ENCODE data around the gene SH2D3C.
A peak's percentile ranks its signal among the peaks of the same experiment; 100 is the strongest.

DNA sequence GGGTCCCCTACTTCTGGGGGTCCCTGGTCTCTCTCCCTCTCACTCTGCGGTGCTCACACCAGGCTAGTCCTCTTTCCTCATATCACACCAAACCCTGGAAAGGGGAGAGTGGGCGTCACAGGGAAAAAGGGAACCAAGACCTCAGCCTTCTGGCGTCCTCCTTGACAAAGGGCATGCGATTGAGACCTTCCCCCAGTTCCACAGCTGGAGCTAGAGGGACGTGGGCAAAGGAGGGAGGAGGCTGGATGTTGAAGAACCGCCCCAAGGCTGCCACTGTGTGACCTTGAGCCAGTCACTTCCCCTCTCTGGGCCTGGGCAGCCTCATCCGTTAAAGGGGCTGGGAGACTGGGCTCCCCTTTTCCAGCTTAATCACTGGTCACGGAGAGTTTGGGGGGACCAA is 24.8 kb downstream of the SH2D3C start:
- TF ChIP-seq, protein P1, sequence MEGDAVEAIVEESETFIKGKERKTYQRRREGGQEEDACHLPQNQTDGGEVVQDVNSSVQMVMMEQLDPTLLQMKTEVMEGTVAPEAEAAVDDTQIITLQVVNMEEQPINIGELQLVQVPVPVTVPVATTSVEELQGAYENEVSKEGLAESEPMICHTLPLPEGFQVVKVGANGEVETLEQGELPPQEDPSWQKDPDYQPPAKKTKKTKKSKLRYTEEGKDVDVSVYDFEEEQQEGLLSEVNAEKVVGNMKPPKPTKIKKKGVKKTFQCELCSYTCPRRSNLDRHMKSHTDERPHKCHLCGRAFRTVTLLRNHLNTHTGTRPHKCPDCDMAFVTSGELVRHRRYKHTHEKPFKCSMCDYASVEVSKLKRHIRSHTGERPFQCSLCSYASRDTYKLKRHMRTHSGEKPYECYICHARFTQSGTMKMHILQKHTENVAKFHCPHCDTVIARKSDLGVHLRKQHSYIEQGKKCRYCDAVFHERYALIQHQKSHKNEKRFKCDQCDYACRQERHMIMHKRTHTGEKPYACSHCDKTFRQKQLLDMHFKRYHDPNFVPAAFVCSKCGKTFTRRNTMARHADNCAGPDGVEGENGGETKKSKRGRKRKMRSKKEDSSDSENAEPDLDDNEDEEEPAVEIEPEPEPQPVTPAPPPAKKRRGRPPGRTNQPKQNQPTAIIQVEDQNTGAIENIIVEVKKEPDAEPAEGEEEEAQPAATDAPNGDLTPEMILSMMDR (conservative IDR thresholded peaks at IDR 0.05 in 1 of 2, IDR thresholded peaks at IDR 0.05 in 1 of 2; ENCODE audit: extremely low read depth in 1 of 2, insufficient read depth in 1 of 2, low read depth in 1 of 2, low read length in 2 of 2), result no peak
- peak; percentile 1 for TF ChIP-seq EZH2 (IDR thresholded peaks at IDR 0.05; ENCODE audit: borderline replicate concordance, low read length)

Measured in mammary epithelial cell (primary cell).